ENCODE results near the gene SECISBP2. TPM values are rescaled to one million over a fixed set of nuclear protein-coding genes. Genes with fewer than 3 reads are reported as not detected.
A peak's percentile ranks its signal among the peaks of the same experiment; 100 is the strongest.

The SECISBP2 gene
- total and polyA plus RNA-seq, 5 donors = 14.6 to 20.6 (median 17.1) TPM

DNA sequence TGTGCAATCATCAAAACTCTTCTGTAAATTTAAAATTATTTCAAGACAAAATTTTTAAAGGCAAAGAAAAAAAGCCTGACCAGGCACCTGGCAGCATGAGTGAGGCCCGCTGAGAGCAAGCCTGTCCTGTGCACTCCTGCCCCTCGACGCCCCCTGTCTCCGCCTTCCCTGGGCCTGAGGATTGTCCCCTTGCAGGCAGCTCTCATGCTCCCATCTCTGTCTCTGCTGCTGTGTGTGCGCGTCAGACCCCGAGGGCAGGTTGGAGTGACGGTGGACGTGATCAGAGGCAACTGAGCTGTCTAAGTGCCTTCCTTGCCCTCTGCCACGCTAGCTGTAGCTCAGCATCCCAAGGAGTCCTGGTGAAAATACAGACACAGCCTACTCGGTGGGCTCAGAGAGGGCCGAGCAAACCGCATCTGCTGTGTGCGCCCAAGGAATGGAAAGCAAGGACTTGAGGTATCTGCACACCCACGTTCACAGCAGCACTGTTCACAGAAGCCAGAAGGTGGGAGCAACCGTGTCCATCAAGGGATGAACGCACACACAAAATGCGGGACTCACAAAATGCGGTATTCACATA lies 65.5 kb downstream of the SECISBP2 start:
- WGBS = 89% methylated on average over 19 of the region's 19 CpGs
- no peak overlapping the region for H3K27ac ChIP-seq (ENCODE audit: low read length)
- H3K9me3 ChIP-seq (ENCODE audit: control insufficient read depth, low read length) = no peaks in the 10 kb centered on the region
- ATAC-seq (no peak), DNase-seq (peak in 1 of 3 donors; percentile 41)
- no peak overlapping the region for H3K4me3 ChIP-seq (ENCODE audit: low read length)
- intact Hi-C loops (cut with DNase I) = no loop called here
- no peaks in the 10 kb centered on the region for H3K27me3 ChIP-seq (ENCODE audit: control insufficient read depth, insufficient read depth)
- no peaks in the 10 kb centered on the region for H3K4me1 ChIP-seq (ENCODE audit: control insufficient read depth, insufficient read depth, low read length)

DNA sequence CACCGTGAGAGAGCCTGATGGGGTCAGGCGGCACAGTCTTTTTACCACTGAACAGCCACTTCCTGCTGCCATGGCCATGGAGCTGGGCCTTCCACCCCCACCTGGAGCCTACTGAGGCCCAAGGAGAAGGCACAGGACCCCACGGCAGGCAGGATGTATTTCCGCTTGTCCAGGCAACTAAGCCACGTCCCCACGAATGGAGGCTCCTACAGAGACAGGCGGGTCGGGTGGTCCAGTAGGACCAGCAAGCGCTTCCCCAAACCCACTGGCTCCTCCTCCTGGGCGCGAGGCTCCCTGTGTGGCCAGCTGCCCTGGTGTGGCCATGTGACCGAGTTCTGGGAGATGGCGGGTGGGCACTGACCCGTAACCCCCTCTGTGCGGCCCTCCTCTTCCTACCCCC lies 66.5 kb downstream of the SECISBP2 start:
- intact Hi-C loops (cut with DNase I) = no loop called here
- no peaks in the 10 kb centered on the region for H3K27me3 ChIP-seq (ENCODE audit: control insufficient read depth, insufficient read depth)
- WGBS = 96% methylated on average over 15 of the region's 15 CpGs

DNA sequence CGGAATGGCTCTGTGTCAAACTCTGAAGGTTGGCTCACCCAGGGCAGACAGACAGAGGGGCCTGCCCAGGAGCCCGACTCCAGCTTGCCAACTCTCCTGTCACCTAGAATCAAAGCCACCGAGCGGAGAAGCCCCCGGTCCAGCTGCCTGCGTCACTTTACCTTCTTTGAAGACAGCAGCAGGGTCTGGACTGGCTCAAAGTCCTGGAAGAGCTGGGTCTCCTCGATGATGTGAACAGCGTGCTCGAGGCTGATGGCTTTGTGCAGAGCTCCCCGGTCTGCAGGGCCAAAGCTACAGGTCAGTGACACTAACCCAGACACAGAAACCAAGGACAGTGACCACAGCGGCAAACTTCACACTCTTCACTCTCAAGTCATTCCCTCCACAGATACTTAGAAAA lies 67.9 kb downstream of the SECISBP2 start:
- H3K4me3 ChIP-seq (ENCODE audit: low read length) = no peak overlapping the region
- WGBS = 92% methylated on average over 11 of the region's 11 CpGs
- intact Hi-C loops (cut with DNase I) = no loop called here
- DNase-seq (peak in 2 of 3 donors; percentile 30 to 32), ATAC-seq (no peak)
- no peak overlapping the region for H3K27ac ChIP-seq (ENCODE audit: low read length)
- no peaks in the 10 kb centered on the region for H3K27me3 ChIP-seq (ENCODE audit: control insufficient read depth, insufficient read depth)
- no peaks in the 10 kb centered on the region for H3K4me1 ChIP-seq (ENCODE audit: control insufficient read depth, insufficient read depth, low read length)
- H3K9me3 ChIP-seq (ENCODE audit: control insufficient read depth, low read length) = no peaks in the 10 kb centered on the region

More for the DNA sequence above, 66.5 kb downstream of the SECISBP2 start:
- Histone ChIP-seq H3K27ac (ENCODE audit: low read length) (no peak overlapping the region), H3K4me3 (ENCODE audit: low read length) (no peak overlapping the region), H3K4me1 (ENCODE audit: control insufficient read depth, insufficient read depth, low read length) (no peaks in the 10 kb centered on the region), H3K9me3 (ENCODE audit: control insufficient read depth, low read length) (no peaks in the 10 kb centered on the region)
- no peak for ATAC-seq
- peak in 1 of 3 donors; percentile 39 for DNase-seq

DNA sequence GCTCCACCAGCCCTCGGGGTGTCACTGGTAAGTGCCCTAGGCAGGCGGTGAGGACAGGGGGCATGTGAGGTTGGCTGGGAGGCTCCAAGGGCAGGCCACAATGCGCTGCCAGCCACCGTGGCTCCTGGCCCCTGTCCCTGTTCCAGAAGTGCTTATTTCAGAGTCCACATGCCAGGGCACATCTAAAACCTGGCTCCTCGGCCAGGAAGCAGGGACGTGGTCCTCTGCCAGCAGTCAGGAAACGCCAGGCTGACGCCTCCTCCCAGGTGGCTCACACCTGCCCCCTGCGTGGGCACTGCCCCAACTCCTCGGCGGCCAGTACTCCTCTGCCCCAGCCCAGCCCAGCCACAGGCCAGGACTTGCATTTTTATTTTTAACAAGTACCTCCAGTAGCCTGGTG lies 68.5 kb downstream of the SECISBP2 start:
- Histone ChIP-seq H3K9me3 (ENCODE audit: control insufficient read depth, low read length) (no peaks in the 10 kb centered on the region), H3K27me3 (ENCODE audit: control insufficient read depth, insufficient read depth) (no peaks in the 10 kb centered on the region), H3K4me3 (ENCODE audit: low read length) (no peak overlapping the region), H3K4me1 (ENCODE audit: control insufficient read depth, insufficient read depth, low read length) (no peaks in the 10 kb centered on the region), H3K27ac (ENCODE audit: low read length) (no peak overlapping the region)
- WGBS = 72% methylated on average over 11 of the region's 11 CpGs
- ATAC-seq (no peak), DNase-seq (peak in 2 of 3 donors; percentile 43 to 48)
- intact Hi-C loops (cut with DNase I) = no loop called here

DNA sequence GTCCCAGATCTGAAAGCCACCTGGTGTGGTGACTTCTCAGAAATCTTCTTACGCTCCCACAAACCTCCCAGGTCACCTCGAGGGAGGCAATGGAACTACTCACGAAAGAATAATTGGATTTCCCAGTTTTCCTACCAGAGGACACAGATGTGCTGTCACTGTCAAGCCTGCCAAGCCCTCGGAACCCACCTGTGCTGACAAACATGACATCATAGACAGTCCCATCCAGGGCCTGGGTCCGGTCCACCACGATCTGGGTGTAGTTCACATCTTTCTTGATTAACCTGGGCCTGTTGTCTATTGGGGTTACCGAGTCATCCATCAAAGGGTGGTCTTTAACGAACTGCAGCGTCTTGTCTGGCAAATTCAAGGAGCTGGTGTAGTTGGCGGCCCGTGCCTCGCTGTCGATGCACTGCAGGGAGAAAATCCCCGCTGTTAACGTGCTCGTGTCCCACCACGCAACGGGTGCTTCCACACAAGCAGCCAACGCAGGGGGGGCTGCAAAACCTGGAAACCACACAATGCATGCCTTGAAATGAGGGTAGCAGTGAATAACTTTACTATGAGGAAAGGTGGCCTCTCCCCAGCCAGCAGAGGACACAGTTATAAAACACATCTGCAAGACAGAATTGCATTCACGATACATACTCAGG lies 69.0 kb downstream of the SECISBP2 start:
- H3K27me3 ChIP-seq (ENCODE audit: control insufficient read depth, insufficient read depth) = no peaks in the 10 kb centered on the region
- no peaks in the 10 kb centered on the region for H3K4me1 ChIP-seq (ENCODE audit: control insufficient read depth, insufficient read depth, low read length)

DNA sequence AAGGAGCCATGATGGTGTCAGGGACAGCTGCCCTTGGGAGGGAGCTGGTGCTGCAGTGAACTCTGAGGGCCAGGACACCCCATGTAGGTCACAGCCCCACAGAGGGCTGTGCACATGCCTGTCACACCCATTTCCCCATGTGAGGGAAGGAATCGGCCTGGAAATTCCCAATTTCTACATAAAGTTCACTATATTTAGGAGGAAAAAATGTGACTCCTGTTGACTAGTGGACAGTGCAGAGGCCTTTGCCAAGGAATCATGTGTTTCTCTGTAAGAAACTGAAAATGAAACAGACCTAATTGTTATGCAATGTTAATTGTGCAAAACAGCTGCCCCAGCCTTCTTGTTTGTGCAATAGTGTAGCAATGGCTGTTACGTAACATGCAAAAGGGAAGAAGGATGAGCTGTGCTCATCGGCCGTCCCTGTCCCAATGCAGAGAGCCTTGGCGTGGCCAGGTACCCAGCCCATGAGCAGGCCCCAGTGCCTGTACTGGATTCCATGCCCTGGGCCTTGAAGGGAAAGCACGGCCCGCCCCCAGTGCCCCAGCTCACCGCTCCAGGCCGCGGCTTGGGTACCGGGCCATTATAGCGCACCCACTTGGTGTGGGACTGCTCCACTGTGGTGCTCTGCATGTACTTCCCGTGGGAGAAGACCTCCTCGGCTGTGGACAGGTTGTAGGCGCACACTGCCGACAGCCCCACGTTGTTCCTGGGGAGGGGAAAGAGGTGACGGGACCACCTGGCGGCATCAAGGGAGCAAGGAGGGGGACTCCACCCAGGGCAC lies 70.0 kb downstream of the SECISBP2 start:
- no peaks in the 10 kb centered on the region for H3K9me3 ChIP-seq (ENCODE audit: control insufficient read depth, low read length)
- peak; percentile 47 to 78 (median 69) for DNase-seq
- peak; percentile 57 to 75 for ATAC-seq
- no peaks in the 10 kb centered on the region for H3K4me1 ChIP-seq (ENCODE audit: control insufficient read depth, insufficient read depth, low read length)
- WGBS = 82% methylated on average over 19 of the region's 19 CpGs
- H3K27me3 ChIP-seq (ENCODE audit: control insufficient read depth, insufficient read depth) = no peaks in the 10 kb centered on the region
- no peak overlapping the region for H3K4me3 ChIP-seq (ENCODE audit: low read length)
- intact Hi-C loops (cut with DNase I) = no loop called here
- no peak overlapping the region for H3K27ac ChIP-seq (ENCODE audit: low read length)

More for the DNA sequence above, 69.0 kb downstream of the SECISBP2 start:
- no peaks in the 10 kb centered on the region for H3K9me3 ChIP-seq (ENCODE audit: control insufficient read depth, low read length)
- DNase-seq (peak in 2 of 3 donors; percentile 32 to 39), ATAC-seq (no peak)
- H3K4me3 ChIP-seq (ENCODE audit: low read length) = no peak overlapping the region
- no peak overlapping the region for H3K27ac ChIP-seq (ENCODE audit: low read length)
- WGBS = 93% methylated on average over 20 of the region's 20 CpGs
- intact Hi-C loops (cut with DNase I) = no loop called here

DNA sequence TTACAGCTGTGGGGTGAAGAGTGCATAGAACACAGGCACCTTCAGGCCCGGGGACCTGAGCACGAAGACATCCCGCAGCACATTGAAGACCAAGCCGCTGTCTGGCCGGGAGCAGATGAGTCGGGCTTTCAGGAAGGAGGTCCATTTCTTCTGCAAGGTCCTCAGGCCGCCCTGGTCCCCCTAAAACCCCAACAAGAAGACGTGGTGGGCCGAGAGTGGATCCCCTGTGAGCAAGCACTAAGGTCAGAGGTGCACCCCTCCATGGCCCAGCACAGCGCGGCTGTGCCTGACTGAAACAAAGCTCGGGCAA lies 70.5 kb downstream of the SECISBP2 start:
- intact Hi-C loops (cut with DNase I) = no loop called here
- Histone ChIP-seq H3K4me1 (ENCODE audit: control insufficient read depth, insufficient read depth, low read length) (no peaks in the 10 kb centered on the region), H3K4me3 (ENCODE audit: low read length) (no peak overlapping the region), H3K27me3 (ENCODE audit: control insufficient read depth, insufficient read depth) (no peaks in the 10 kb centered on the region), H3K27ac (ENCODE audit: low read length) (no peak overlapping the region), H3K9me3 (ENCODE audit: control insufficient read depth, low read length) (no peaks in the 10 kb centered on the region)
- DNase-seq = no peak
- 97% methylated on average over 12 of the region's 12 CpGs for WGBS
- no peak for ATAC-seq

DNA sequence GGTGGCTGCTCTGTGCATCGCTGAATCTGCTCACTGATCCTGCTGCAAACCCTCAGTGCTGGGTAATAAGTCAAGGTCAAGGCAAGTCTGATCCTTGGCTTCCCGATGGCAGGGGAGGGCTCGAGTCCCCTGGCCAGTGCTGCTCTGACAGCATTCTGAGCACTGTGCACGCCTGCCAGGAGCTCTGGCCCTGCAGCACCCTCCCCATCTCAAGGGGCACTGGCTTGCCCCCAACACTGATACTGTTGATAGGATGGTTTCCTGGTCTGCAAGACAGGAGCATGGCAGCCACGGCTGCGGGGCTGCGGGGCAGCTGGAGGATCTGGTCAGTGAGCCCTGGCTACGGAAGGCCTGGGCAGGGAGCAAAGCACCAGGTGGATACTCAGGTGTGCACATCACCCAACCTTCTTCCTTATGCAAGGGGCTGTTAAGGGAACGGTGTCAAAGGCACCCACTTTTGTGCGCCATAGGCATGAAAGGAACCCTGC lies 71.8 kb downstream of the SECISBP2 start:
- Histone ChIP-seq H3K4me1 (ENCODE audit: control insufficient read depth, insufficient read depth, low read length) (no peaks in the 10 kb centered on the region), H3K9me3 (ENCODE audit: control insufficient read depth, low read length) (no peaks in the 10 kb centered on the region), H3K27ac (ENCODE audit: low read length) (no peak overlapping the region), H3K4me3 (ENCODE audit: low read length) (no peak overlapping the region), H3K27me3 (ENCODE audit: control insufficient read depth, insufficient read depth) (no peaks in the 10 kb centered on the region)
- DNase-seq = peak in 1 of 3 donors; percentile 21
- 86% methylated on average over 10 of the region's 10 CpGs for WGBS
- intact Hi-C loops (cut with DNase I) = no loop called here
- ATAC-seq = no peak

DNA sequence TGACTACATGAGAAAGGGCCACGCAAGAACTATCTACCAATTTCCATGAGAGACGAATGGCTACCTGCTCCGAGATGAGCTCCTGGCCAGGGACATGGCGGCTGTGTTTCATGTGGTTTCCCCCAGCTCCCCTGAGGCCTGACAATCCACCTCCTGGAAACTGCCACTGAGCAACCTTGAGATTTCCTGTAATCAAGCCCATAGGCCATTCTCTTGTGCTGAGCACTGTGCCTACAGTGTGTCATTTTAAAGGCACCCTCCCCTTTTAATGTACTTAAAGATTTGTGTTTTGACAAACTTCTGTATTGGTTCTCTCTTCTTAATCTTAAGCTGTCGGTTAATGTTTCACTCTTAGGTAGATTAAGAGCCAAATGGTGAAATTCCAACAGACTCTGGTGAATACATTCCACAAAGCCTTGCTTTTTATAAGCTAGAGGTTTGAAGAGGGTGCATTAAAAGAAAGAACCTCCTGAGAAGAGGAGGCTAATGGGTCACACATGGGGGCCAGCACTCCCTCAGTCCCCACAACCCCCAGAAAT lies 72.3 kb downstream of the SECISBP2 start:
- Histone ChIP-seq H3K27ac (ENCODE audit: low read length) (no peak overlapping the region), H3K4me1 (ENCODE audit: control insufficient read depth, insufficient read depth, low read length) (no peaks in the 10 kb centered on the region), H3K9me3 (ENCODE audit: control insufficient read depth, low read length) (no peaks in the 10 kb centered on the region), H3K4me3 (ENCODE audit: low read length) (no peak overlapping the region), H3K27me3 (ENCODE audit: control insufficient read depth, insufficient read depth) (no peaks in the 10 kb centered on the region)
- no peak for ATAC-seq
- intact Hi-C loops (cut with DNase I) = no loop called here
- DNase-seq = peak in 1 of 3 donors; percentile 28
- WGBS = 92% methylated on average over 5 of the region's 5 CpGs

DNA sequence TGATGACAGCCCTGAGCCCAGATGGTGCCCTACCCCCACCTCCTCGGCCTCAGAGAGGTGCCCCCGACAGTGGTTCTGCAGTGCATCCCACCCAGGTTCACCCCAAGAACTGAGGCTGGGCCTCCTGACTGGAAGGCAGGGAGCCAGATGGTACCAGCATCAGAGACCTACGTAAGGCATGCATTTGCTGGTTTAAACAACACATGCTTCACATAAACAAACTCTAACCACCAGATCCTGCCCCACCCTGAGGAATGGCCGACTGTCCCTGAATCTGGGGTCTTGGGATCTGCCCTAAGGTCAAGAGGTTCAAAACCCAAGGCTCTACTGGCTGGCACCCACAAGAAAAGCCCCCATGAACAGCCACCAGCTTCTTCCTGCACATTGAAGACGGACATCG lies 73.3 kb downstream of the SECISBP2 start:
- Histone ChIP-seq H3K27me3 (ENCODE audit: control insufficient read depth, insufficient read depth) (no peaks in the 10 kb centered on the region), H3K9me3 (ENCODE audit: control insufficient read depth, low read length) (no peaks in the 10 kb centered on the region), H3K4me3 (ENCODE audit: low read length) (no peak overlapping the region), H3K27ac (ENCODE audit: low read length) (no peak overlapping the region), H3K4me1 (ENCODE audit: control insufficient read depth, insufficient read depth, low read length) (no peaks in the 10 kb centered on the region)
- WGBS = 91% methylated on average over 6 of the region's 6 CpGs
- ATAC-seq (no peak), DNase-seq (no peak)
- intact Hi-C loops (cut with DNase I) = no loop called here

DNA sequence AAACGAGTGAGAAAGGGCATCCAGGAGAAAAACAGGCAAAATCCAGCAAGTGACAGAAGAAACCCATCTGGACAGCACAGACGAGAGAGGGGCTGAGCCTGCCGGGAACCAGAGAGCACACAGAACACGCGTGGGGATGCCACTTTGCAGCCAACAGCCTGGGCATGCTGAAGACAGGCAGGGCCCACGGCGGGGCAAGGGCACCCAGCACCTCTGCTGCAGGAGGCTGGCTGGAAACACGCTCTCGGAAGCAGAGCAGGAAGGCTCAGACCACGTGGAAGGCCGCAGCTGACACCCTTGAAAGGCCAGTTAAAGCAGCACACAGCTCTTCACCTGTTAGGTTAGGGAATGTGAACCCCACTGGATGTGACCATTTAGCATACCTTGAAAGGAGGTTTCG lies 76.1 kb downstream of the SECISBP2 start:
- H3K9me3 ChIP-seq (ENCODE audit: control insufficient read depth, low read length) = no peaks in the 10 kb centered on the region
- H3K4me3 ChIP-seq (ENCODE audit: low read length) = no peak overlapping the region
- H3K4me1 ChIP-seq (ENCODE audit: control insufficient read depth, insufficient read depth, low read length) = no peaks in the 10 kb centered on the region
- intact Hi-C loops (cut with DNase I) = no loop called here
- no peak for ATAC-seq
- H3K27ac ChIP-seq (ENCODE audit: low read length) = no peak overlapping the region
- 85% methylated on average over 12 of the region's 12 CpGs for WGBS
- H3K27me3 ChIP-seq (ENCODE audit: control insufficient read depth, insufficient read depth) = no peaks in the 10 kb centered on the region
- peak in 1 of 3 donors; percentile 25 for DNase-seq

Measured in right cardiac atrium (tissue), 5 donors.